HG03103 (cell line): ENCODE results near the gene CLDN24.

ENCODE experiments used
- ATAC-seq: cut with Tn5 transposase; IDR thresholded peaks from one replicate; pipeline ENCODE4 v1.9.1; 2021; ENCODE audit warnings: low read depth; ENCODE audit not compliant: unreplicated experiment

Gene CLDN24

DNA sequence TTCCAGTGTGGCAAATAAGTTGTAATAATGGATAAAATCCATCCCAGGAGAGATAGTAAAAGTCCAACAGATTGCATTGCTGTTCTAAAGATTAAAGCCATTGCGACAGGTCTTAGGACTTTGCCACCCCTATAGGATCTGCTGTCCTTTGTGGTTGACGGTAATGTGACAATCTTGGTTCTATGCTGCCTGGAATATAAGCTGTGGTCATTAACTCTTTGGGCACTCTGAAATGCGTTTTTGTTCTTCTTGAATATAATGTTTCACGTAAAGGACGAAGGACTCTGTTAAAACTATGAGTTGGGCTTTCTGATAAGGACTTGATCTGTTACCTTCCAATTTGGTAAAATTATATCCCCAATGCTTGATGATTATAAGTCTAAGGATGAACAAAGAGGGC, at the start of gene CLDN24:
Gene CLDN24 (minus strand): TSS at position 101 of the 400 bp plus-strand sequence. CDS start 0 bp downstream, at position 101.
- no peak for ATAC-seq

DNA sequence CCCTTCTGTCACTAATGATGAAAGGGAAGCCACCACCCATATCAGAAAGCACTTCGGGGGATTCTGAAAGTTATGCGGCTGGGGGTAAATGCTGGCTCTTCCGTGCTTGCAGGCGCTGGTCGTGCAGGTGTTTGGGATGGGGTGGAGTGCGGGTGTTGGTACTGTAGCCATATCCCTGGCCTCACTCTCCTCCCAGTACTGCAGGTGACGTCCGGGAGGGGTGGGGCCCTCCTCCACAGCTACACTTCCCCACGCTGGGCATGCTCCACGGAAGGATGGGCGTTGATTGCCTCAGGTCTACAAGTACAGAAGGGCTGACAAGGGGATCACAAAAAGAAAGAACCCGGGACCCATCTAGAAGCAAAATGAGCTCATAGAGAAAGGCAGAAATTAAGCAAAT, 48.6 kb upstream of the CLDN24 start:
- no peak for ATAC-seq

DNA sequence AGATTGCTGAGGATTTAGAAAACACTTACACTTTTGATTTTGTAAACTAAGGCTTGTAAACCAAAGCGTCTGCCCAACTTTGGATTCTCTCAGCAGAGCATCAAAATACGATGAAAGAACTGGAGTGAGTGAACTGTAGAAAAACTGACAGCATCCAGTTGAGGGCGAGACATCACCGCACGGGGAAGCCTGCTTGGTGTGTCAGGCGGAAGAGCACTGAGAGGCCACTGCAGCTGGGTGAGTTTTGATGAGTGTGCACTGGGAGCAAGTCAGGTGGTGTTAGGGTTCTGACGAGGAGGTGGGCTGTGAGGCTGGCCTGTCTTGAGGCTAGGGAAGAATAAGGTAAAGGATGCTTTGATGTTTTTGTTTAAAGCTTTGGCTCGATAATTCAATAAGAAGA, 46.8 kb upstream of the CLDN24 start:
- no peak for ATAC-seq

DNA sequence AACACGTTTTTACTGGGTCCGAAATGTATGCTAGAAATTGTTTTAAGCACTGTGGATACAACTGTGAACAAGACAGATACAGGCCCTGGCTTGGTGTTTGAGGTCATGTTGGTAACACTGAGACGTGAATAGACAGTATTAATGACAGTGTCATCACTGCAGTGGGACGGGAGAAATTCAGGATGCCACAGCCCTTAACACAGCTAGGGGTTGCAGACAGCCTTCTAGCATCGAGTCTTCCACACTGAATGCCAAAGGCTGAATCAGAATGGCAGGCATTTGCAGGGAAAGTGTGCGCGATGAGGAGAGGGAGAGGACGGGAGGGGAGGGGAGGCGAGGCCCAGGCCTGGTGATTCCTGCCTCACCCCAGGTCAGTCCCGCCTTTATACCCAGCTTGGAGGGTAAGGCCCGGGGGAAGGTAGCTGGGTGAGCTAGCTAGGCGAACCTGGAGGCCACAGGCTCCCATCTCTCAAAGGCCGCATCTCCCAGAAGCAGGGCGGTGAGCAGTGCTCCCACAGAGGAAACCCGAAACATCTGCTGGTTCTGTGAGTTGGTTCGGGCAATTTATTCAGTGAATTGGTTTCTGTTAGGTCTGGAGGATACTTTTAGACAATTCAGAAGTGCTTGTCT, 44.1 kb upstream of the CLDN24 start:
- ATAC-seq, result no peak

DNA sequence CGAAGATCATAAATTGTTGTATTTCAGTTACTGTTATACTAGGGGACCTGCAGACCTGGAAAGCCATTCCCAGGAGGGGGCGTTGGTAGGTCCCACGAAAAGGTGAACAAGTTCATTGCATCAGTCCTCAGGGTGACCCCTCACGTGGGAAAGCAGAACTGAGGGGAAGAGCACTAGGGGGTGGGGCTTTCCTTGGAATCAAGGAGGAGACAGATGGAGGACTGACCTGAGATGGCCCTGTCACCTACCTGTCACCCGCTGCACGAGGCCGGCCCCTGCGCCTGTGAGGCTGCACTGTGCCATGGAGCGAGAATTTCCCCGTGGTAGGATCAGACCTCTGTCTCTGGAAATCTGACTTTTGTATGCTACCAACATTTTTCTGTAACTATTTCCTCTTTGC, 41.8 kb upstream of the CLDN24 start:
- no peak for ATAC-seq

DNA sequence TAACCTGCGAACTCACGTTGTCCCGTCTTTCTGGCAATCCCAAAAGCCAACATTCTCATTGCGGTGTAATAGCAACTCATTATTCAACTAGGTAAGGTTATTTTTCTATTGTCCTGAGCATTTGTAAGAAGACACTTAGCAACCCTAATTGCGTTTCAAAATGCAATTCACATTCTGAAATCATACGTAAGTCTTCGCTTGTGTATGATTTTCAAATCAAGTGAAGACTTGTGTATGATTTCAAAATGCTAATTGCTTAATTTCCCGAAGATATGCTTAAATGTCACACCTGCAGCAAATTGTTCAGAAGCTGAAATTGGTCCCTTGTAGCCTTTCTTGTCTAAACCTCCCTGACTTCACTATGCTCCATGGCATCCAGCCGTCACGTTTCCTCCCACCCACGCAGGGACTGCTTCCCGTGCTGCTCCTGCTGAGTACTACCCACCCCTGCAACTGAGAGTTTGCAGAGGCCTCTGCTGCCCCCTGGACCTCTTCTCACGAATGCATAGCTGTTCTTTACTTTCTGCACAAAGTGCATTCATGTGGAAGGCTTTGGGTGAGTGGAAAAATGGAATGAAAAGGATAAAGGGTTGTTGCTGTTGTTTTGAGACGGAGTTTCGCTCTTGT, 40.8 kb upstream of the CLDN24 start:
- no peak for ATAC-seq

DNA sequence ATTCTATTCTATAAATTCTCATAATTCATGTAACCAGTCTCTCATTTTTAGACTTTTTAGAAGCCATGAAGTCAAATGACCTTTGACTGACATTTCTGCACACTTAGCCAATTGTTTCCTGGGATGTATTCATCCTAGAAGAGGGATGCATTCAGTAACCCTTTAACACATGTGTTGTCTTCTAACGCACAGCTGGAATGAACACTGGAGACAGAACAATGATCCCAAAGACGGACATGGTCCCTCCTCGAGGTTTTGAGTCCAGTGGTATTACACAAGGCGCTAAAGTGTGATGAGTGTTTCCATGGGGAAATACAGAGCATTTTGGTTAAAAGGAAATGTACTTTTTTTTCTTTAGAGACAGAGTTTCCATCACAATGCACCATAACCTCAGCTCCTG, 39.8 kb upstream of the CLDN24 start:
- no peak for ATAC-seq

DNA sequence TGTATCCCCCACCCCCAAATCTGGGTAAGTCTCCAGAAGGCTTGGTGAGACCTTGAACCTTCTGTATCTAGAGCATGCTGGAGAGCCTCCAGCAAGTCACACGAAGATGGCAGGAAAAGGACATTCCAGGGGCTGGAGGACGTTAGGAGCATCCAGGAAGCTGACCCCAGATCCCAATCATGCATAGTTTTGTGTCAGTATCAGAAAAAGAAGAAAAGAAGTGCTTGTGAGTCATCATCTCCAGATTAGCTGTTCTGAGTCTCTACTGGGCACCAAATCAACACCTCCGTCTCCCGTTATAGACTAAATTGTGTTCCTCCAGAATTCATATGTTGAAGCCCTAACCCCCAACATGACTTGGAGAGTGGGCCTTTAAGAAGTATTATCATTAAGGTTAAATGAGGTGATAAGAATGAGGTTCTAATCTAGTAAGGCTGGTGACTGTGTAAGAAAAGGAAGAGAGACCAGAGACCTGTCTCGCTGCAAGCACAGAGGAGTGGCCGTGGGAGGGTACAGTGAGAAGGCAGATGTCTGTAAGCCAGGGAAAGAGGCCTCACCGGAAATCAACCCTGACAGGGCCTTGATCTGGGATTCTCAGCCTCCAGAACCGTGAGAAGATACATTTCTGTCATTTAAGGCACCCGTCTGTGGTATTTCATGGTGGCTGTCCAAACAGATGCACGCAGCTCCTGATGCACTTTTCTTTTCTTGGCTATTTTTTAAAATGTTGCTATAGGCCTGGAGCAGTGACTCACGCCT, 38.1 kb upstream of the CLDN24 start:
- no peak for ATAC-seq

DNA sequence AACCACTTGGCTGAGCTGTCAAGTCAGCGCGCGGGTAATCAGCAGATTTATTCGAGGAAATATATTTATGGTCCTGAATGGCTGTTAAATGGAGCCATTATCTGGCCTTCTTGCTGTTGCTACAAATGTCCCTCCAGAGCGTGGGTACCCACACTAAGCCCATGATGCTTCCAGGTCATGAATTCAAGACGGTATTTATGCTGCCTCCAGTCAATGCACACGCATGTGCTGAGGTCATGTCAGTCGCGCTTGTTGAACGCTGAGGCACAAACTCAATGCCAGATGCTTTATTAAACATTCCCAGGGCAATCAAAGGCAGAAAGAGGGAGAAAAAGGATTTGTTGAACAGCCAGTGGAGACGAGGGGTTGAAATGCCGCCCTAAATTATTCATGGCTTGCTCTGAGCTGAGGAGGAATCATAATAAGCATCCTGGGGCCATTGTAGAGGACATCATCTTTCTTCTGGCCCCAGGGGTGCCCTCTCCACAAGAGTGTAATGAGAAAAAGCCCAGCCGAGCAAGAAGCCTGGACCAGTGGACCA, 36.1 kb upstream of the CLDN24 start:
- ATAC-seq, result no peak

DNA sequence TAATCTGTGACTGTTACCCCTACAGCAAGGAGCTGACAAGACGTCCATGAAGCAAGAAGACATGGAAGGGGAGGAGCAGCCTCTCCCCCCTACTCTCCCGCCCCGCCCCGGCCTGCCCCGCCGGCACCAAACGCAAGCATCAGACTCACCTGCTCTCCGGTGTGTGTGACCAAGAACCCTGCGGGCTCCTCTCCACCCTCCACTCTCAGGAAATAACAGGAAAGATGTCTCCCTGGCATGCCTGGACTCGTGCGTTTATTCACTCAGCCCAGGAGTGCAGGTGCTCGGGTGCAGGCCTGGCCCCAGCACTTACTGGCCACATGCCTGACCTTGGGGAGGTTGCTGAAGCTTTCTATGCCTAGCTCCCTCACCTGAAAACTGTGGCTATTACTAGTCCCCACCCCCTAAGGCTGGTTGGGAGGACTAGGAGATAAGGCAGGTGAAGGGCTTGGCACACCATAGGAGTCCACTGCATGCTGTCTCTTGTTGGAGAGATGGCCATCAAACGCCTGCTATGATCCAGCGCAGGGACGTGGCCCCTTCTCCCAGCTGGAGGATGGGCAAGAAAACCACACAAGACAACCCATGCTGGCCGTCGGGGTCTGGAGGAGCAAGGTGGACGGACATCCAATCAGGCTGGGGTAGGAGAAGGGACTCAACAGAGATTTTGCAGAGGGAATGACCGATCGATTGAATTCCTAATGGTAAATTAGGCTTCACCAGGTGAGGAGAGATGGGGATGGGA, 34.9 kb upstream of the CLDN24 start:
- ATAC-seq, result no peak

DNA sequence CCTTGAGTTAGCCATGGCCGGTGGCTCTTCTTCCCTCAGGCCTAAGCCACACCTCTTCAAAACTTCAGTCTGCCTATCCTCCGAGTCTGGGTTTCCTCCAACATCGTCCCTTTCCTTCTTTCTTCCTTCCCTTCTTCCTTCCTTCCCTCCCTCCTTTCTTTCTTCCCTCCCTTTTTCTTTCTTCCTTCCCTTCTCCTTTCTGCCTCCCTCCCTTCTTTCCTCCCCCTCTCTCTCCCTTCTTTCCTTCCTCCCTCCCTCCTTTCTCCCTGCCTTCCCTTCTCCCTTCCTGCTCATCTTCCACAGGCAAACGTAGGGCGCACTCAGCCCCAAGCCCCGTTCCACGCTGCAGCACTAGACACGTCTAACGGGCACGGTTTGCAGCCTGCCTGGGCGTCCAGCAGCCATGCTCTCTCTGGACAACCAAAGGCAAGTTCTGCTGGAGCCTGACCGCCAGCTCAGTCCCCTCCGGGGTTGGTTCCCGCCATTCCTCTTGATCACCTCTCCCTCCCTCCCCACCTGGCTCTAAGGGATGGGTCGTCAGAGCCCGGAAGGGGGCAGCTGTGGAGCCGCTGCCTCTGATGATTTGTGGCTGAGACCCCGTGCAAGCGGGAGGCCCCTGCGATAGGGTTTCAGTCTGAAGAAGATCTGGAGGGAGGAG, 34.1 kb upstream of the CLDN24 start:
- no peak for ATAC-seq

DNA sequence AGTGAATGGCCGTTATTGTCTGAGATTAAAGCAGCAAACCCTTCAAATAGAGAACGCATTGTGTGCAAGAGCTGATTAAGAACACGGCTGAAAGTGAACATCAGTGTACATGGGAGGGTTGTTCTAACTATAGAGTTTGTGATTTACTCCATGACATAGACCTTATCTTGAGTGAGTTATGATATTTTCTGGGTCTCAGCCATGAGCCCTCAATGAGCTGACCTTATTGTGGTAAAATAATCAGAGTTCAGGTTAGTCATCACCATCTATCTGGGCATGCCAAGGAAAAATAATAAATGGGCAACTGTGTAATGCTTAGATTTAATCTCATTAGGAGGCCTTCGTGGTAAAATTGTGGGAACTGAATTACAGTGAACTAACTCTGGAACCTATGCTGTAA, 33.2 kb upstream of the CLDN24 start:
- ATAC-seq, result no peak

DNA sequence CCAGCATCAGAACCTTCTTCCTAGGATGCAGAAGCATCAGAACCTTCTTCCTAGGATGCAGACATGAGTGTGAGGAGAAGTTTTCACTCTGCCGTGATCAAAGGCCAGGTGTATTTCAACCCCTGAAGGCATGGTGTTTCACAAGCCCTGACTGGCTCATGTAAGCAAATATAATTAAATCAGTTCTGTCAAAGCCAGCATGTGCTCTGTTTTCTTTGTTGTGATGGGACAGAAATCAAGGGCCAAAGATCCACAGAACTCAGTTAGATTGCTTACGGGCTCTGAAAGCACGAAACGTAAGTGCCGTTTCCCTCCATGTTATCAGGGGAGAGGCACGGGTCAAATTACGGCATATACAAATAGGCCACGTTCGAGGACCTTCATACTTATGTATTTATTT, 32.0 kb upstream of the CLDN24 start:
- no peak for ATAC-seq

DNA sequence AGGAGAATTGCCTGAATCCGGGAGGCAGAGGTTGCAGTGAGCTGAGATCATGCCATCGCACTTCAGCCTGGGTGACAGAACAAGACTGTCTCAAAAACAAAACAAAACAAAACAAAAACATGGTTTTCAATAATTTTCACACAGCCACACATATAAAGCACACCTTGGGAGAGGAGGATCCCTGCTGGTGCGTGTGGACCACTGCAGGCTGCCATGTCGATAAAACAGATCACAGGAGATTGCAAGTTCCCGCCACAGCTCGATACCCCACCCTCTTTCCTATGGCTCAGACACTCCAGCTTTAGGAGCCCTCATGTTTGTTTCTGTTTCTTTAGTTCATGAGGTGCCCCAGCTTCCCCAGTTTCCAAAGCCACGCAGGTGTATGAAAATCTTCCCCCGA, 31.3 kb upstream of the CLDN24 start:
- ATAC-seq, result no peak

DNA sequence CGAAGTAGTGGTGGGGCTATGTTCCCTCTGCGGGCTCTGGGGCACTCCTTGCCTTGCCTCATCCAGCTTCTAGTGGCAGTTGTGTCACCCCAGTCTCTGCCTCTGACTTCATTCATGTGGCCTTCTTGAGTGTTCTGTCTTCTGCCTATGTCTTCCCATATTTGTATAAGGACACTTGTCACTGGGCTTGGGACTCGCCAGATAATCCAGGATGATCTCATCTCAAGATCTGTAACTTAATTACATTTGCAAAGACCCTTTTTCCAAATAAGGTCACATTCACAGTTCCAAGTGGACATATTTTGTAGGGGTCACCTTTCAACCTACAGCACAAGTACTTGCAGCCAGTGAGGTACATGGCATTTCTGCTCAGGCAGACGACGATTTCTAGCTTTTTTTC, 30.3 kb upstream of the CLDN24 start:
- no peak for ATAC-seq

DNA sequence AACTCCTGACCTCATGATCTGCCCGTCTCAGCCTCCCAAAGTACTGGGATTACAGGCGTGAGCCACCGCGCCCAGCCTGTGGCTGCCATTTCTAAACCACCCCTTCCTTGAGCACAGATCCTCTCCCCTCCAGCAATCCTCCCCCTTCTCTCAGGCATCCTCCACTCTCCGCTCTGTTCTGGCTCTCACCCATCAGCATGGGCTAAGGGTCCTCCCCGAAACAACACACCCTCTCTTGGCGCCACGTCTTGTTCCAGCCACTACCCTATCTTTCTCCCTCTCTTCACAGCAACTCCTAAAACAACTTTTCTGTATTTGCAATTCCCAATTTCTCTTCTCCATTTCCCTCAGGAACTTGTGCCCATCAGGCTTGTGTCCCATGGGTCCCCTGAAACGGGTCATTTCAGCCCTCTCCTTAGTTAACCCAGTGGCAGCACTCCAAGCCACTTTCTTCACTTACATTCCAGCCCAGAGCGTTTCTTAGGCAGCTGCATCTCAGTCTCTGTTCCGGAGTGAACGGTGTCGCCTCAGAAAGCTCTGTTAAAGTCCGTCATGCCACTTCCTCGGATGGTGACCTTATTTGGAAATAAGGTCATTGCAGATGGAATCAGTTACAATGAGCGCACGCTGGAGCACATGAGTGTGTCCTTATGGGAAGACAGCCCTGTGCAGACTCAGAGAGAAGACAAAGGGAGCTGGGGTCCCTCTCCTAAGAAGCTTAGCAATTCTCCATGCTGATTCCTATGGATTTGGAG, 28.3 kb upstream of the CLDN24 start:
- ATAC-seq, result no peak

DNA sequence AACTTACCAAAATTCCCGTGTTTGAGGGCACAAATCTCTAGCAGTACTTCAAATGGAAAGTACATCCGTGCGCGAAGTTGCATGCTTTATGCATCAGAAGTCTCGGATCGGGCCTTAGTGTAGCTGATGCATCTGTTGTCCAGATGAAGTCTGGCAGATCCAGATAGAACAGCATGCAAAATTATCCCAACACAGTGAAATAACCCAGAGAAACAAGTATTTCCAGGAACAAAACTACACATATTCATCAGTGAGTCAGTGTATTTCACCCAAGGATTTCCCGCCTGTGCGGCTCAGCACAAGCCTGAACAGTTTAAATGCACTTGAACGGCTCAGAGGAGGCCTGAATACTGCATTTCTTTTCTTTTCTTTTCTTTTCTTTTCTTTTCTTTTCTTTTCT, 27.4 kb upstream of the CLDN24 start:
- no peak for ATAC-seq

DNA sequence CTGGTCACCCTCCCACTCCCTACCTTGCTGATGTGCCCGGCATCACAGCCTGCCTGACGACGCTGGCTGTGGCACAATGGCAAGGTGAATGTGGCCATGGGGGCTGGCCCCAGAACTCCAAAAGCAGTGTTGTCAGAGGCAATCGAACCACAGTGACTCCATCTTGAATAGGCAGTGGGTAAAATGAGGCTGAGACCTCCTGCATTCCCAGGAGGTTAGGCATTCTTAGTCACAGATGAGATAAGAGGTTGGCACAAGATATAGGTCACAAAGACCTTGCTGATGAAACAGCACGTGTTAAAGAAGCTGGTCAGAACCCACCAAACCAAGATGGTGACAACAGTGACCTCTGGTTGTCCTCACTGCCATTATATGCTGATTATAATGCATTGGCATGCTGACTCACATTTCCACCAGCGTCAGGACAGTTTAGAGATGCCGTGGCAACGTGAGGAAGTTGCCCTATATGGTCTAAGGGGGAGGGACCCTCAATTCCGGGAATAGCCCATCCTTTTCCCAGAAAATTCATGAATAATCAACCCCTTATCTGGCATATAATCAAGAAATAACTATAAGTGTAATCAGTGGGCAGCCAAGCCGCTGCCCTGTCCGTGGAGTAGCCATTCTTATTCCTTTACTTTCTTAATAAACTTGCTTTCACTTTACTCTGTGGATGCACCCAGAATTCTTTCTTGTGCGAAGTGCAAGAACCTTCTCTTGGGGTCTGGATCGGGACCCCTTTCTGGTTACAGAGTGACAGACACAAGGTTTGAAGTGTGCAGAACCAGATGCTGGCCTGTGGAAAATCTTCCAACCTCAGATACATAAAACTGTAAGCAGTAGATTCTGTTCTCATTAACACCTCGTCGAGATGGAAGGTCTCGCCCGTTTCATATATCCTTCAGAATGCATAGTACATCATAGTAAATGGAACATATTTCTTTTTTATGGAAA, 26.8 kb upstream of the CLDN24 start:
- ATAC-seq, result no peak

DNA sequence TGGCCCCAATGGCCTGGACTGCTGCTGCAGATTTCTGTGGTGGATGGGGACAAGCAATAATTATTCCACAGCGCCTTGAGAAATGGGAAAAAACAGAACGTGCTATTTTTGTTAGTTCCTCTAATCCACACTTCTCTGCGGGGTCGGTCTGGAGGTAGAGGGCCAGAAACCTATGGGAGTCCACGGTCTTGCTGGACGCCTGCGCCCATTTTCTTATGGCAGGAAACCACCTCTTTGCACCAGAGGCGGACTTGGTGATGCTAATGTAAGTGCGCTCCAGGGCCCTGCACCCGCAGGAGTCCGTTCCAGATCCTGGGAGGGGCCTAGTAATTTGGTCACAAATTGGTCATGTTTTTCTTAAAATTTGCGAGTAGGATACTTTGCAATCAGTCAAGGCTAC, 25.9 kb upstream of the CLDN24 start:
- no peak for ATAC-seq
